HepG2 (cell line): ENCODE measurements around the gene EPHA4.

Experiments used
- EZH2 ChIP-seq: conservative IDR thresholded peaks from 2 replicates; pipeline ENCODE4 v1.6.1; 2012; ENCODE audit warnings: mild to moderate bottlenecking, low read depth, low read length, moderate library complexity
- GABPA ChIP-seq, 2 experiments: IDR thresholded peaks; 2 replicates each; pipeline ENCODE4 v1.6.1; 2011 to 2016; ENCODE audit warnings: low read depth in 2 of 2, low read length in 1 of 2, missing biosample characterization in 1 of 2, missing genetic modification characterization in 1 of 2
- GABPB1 ChIP-seq: IDR thresholded peaks from 2 replicates; pipeline ENCODE4 v1.6.1; 2016; ENCODE audit warnings: mild to moderate bottlenecking, missing genetic modification reagents, moderate library complexity, missing compliant biosample characterization
- HDAC2 ChIP-seq: sonication (generic); formaldehyde crosslinking; IDR thresholded peaks from 2 replicates; pipeline ENCODE4 v1.4.0; 2020; ENCODE audit warnings: missing genetic modification reagents
- IKZF1 ChIP-seq: fragments of 450-650 bp; IDR thresholded peaks from 2 replicates; pipeline ENCODE4 v1.7.1; 2016
- ZNF274 ChIP-seq: sonication (generic); formaldehyde crosslinking; IDR thresholded peaks from 2 replicates; pipeline ENCODE4 v1.5.1; 2020; ENCODE audit warnings: mild to moderate bottlenecking, missing genetic modification reagents
- ZNF563 ChIP-seq: sonication (generic); formaldehyde crosslinking; IDR thresholded peaks from 2 replicates; pipeline ENCODE4 v1.8.0; 2022; ENCODE audit warnings: mild to moderate bottlenecking, moderate library complexity, missing genetic modification reagents
- ZNF569 ChIP-seq: sonication (generic); formaldehyde crosslinking; IDR thresholded peaks from 2 replicates; pipeline ENCODE4 v1.5.0; 2020; ENCODE audit warnings: mild to moderate bottlenecking, missing genetic modification reagents, moderate library complexity, borderline replicate concordance
- TF ChIP-seq, protein P1 (sequence below): sonication (generic); formaldehyde crosslinking; IDR thresholded peaks from 2 replicates; pipeline ENCODE4 v1.4.0; 2020; ENCODE audit warnings: missing genetic modification reagents
- TF ChIP-seq, protein P2 (sequence below): sonication (generic); formaldehyde crosslinking; IDR thresholded peaks from 2 replicates; pipeline ENCODE4 v1.5.0; 2020; ENCODE audit warnings: mild to moderate bottlenecking, missing genetic modification reagents, moderate library complexity

DNA sequence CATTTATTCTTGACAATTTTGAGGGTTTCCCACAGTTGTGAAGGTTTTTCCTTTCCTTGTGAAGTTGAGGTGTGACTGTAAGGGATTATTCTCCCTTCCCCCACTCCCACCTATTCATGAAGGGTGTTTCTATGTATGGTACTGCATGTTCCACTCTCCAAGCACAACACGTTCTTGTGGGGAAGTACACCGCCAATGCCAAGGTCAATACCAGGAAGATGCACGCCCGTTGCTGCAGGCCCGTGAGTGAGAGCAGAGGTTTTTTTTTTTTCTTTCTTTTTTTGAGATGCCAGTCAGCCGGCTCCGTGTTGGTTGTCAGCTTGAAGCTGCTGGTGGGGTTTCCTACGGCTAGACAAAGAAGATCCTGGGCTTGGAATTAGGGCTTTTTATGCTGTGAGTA lies 38.6 kb upstream of the EPHA4 start:
- no peak for TF ChIP-seq GABPB1 (CRISPR knock-in tag)
- TF ChIP-seq, protein P1, sequence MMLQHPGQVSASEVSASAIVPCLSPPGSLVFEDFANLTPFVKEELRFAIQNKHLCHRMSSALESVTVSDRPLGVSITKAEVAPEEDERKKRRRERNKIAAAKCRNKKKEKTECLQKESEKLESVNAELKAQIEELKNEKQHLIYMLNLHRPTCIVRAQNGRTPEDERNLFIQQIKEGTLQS: no peak
- TF ChIP-seq HDAC2 (CRISPR knock-in tag): no peak
- no peak for TF ChIP-seq IKZF1
- no peak for TF ChIP-seq ZNF563 (CRISPR knock-in tag)
- TF ChIP-seq ZNF274 (CRISPR knock-in tag): no peak
- TF ChIP-seq, protein P2, sequence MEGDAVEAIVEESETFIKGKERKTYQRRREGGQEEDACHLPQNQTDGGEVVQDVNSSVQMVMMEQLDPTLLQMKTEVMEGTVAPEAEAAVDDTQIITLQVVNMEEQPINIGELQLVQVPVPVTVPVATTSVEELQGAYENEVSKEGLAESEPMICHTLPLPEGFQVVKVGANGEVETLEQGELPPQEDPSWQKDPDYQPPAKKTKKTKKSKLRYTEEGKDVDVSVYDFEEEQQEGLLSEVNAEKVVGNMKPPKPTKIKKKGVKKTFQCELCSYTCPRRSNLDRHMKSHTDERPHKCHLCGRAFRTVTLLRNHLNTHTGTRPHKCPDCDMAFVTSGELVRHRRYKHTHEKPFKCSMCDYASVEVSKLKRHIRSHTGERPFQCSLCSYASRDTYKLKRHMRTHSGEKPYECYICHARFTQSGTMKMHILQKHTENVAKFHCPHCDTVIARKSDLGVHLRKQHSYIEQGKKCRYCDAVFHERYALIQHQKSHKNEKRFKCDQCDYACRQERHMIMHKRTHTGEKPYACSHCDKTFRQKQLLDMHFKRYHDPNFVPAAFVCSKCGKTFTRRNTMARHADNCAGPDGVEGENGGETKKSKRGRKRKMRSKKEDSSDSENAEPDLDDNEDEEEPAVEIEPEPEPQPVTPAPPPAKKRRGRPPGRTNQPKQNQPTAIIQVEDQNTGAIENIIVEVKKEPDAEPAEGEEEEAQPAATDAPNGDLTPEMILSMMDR (CRISPR knock-in tag): no peak
- TF ChIP-seq GABPA (IDR thresholded peaks at IDR 0.05; ENCODE audit: low read depth, low read length): no peak
- no peak for TF ChIP-seq GABPA (CRISPR knock-in tag; IDR thresholded peaks at IDR 0.05; ENCODE audit: low read depth)
- TF ChIP-seq EZH2: no peak
- no peak for TF ChIP-seq ZNF569 (CRISPR knock-in tag)
